ENCODE results near the gene NPY4R.
"Not testable (repeated sequence)": the region's sequence is repeated elsewhere in the genome, so short reads cannot be mapped to it uniquely, and the experiment has no call there.

- not testable (repeated sequence) for TF ChIP-seq RELA (CRISPR knock-in tag; IDR thresholded peaks at IDR 0.05; ENCODE audit: borderline replicate concordance); CTCF (IDR thresholded peaks at IDR 0.05); TP53 (CRISPR knock-in tag; IDR thresholded peaks at IDR 0.05); SP1 (CRISPR knock-in tag; conservative IDR thresholded peaks at IDR 0.05); E2F5 (CRISPR knock-in tag; IDR thresholded peaks at IDR 0.05); NR3C1 (CRISPR knock-in tag; conservative IDR thresholded peaks at IDR 0.05; ENCODE audit: low read depth); TCF7 (CRISPR knock-in tag; IDR thresholded peaks at IDR 0.05; ENCODE audit: low read depth)
- TF ChIP-seq, protein P1, sequence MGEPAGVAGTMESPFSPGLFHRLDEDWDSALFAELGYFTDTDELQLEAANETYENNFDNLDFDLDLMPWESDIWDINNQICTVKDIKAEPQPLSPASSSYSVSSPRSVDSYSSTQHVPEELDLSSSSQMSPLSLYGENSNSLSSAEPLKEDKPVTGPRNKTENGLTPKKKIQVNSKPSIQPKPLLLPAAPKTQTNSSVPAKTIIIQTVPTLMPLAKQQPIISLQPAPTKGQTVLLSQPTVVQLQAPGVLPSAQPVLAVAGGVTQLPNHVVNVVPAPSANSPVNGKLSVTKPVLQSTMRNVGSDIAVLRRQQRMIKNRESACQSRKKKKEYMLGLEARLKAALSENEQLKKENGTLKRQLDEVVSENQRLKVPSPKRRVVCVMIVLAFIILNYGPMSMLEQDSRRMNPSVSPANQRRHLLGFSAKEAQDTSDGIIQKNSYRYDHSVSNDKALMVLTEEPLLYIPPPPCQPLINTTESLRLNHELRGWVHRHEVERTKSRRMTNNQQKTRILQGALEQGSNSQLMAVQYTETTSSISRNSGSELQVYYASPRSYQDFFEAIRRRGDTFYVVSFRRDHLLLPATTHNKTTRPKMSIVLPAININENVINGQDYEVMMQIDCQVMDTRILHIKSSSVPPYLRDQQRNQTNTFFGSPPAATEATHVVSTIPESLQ (CRISPR knock-in tag; IDR thresholded peaks at IDR 0.05): not testable (repeated sequence)
- TF ChIP-seq, protein P2, sequence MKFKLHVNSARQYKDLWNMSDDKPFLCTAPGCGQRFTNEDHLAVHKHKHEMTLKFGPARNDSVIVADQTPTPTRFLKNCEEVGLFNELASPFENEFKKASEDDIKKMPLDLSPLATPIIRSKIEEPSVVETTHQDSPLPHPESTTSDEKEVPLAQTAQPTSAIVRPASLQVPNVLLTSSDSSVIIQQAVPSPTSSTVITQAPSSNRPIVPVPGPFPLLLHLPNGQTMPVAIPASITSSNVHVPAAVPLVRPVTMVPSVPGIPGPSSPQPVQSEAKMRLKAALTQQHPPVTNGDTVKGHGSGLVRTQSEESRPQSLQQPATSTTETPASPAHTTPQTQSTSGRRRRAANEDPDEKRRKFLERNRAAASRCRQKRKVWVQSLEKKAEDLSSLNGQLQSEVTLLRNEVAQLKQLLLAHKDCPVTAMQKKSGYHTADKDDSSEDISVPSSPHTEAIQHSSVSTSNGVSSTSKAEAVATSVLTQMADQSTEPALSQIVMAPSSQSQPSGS (CRISPR knock-in tag; IDR thresholded peaks at IDR 0.05; ENCODE audit: borderline replicate concordance, low read depth): not testable (repeated sequence)
- TF ChIP-seq, protein P3, sequence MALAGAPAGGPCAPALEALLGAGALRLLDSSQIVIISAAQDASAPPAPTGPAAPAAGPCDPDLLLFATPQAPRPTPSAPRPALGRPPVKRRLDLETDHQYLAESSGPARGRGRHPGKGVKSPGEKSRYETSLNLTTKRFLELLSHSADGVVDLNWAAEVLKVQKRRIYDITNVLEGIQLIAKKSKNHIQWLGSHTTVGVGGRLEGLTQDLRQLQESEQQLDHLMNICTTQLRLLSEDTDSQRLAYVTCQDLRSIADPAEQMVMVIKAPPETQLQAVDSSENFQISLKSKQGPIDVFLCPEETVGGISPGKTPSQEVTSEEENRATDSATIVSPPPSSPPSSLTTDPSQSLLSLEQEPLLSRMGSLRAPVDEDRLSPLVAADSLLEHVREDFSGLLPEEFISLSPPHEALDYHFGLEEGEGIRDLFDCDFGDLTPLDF (CRISPR knock-in tag; IDR thresholded peaks at IDR 0.05): not testable (repeated sequence)
Measured at GRCh38 chr10:46490285-46490684, 24.5 kb upstream of the NPY4R start.
